ENCODE results near the gene ZACN.
"Not testable (repeated sequence)": the region's sequence is repeated elsewhere in the genome, so short reads cannot be mapped to it uniquely, and the experiment has no call there.

Gene ZACN

DNA sequence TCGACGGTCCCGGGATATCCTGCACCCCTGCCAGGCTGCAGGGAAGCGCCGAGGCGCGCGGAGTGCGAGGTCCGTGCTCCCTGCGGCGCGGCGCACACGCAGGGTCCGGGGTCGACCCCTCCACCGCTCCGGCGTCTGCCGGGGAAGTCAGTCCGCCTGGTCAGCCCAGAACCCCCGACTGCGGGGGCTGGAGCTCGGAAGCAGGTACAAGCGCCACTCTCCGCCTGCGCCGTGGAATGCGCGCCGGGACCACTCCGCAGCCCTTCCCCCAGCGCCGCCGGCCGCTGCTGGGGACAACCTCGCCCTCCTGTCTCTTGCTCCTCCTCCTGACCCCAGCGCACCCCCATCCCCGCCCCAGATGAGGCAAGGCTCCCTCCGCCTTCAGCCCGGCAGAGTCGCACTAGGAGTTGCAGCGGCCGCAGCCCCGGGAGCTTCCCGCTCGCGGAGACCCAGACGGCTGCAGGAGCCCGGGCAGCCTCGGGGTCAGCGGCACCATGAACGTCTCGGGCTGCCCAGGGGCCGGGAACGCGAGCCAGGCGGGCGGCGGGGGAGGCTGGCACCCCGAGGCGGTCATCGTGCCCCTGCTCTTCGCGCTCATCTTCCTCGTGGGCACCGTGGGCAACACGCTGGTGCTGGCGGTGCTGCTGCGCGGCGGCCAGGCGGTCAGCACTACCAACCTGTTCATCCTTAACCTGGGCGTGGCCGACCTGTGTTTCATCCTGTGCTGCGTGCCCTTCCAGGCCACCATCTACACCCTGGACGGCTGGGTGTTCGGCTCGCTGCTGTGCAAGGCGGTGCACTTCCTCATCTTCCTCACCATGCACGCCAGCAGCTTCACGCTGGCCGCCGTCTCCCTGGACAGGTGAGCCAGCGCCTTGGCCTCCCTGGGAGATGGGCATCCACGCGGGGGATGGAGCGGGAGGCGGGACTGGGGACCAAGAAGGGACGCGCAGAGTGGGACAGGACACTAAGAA is 4.3 kb upstream of the ZACN start, which contains the start of gene GALR2:
TSS of gene GALR2 (plus strand) at position 392 of the 974 bp plus-strand sequence. CDS start at position 495, 103 bp downstream.
- TF ChIP-seq CTCF (conservative IDR thresholded peaks at IDR 0.05; ENCODE audit: control insufficient read depth, insufficient read depth, low read depth, low read length), result no peak
- no peak within 1 kb of the TSS for H3K4me3 ChIP-seq (ENCODE audit: control insufficient read depth, low read depth, low read length)

DNA sequence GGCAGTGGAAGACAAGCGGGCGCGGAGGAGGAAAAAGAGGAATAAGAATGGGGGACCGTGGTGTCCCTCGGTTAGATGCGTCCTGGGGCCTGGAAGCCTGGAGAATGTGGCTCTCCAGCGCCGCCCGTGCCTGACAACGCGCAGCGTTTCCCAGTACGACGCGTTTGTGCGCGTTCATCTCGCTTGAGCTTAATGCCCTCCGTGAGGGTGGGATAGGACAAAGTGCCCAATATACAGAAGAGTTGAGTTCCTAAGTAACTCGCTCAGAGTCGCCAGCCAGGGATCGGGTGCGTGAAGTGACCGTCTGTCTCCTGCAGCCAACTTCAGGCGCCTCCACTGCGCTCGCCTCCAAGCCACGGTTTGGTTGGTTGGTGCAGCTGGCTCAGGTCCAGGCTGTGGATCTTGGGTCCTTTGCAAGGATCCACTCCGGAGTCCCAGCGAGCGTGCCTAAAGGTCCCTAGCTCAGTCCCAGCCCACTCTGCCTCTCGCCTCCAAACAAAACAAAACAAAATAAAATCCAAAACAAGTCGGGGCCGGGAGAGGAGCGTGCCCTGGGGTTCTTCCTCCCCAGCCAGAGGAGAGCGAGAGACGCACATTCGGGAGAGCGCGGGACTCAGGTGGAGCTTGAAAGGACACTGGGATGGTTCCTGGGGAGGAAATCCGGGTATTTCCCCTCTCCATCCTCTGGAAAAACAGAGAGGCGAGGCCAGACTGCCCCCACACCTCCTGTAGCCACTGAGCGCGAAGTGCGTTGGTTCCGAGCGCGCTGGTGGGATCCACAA is 3.4 kb upstream of the ZACN start:
- H3K4me3 ChIP-seq (ENCODE audit: control insufficient read depth, low read depth, low read length), result no peak overlapping the region
- DNase-seq (ENCODE audit: low read depth), result no peak
- no peak for TF ChIP-seq CTCF (conservative IDR thresholded peaks at IDR 0.05; ENCODE audit: control insufficient read depth, insufficient read depth, low read depth, low read length)

More for the DNA sequence above, 4.3 kb upstream of the ZACN start, which contains the start of gene GALR2:
- no peak for DNase-seq (ENCODE audit: low read depth)

DNA sequence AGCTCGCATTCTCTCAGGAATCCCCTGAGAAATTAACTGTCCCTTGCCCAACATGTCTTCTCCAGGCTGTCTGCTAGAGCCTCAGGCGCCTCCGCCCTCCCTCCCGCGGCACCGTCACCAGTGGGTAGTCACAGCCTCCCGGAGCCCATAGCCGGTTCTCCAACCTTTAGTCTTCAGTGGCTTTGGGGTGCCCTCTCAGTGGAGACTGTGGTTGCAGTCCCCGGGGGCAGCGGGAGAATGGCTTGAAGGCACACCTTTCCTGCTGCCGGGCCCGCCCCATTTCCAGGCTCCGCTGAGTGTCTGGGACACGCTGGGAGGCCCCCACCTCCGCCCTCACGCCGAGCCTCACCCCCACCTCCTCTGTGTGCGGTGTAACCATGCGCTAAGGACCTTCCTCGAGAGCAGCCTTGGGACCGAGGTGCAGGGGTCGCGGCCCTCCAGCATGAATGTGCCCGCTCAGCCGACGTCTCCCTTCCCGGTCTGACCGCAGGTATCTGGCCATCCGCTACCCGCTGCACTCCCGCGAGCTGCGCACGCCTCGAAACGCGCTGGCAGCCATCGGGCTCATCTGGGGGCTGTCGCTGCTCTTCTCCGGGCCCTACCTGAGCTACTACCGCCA is 2.7 kb upstream of the ZACN start:
- TF ChIP-seq CTCF (conservative IDR thresholded peaks at IDR 0.05; ENCODE audit: control insufficient read depth, insufficient read depth, low read depth, low read length), result no peak
- no peak overlapping the region for H3K4me3 ChIP-seq (ENCODE audit: control insufficient read depth, low read depth, low read length)
- no peak for DNase-seq (ENCODE audit: low read depth)

DNA sequence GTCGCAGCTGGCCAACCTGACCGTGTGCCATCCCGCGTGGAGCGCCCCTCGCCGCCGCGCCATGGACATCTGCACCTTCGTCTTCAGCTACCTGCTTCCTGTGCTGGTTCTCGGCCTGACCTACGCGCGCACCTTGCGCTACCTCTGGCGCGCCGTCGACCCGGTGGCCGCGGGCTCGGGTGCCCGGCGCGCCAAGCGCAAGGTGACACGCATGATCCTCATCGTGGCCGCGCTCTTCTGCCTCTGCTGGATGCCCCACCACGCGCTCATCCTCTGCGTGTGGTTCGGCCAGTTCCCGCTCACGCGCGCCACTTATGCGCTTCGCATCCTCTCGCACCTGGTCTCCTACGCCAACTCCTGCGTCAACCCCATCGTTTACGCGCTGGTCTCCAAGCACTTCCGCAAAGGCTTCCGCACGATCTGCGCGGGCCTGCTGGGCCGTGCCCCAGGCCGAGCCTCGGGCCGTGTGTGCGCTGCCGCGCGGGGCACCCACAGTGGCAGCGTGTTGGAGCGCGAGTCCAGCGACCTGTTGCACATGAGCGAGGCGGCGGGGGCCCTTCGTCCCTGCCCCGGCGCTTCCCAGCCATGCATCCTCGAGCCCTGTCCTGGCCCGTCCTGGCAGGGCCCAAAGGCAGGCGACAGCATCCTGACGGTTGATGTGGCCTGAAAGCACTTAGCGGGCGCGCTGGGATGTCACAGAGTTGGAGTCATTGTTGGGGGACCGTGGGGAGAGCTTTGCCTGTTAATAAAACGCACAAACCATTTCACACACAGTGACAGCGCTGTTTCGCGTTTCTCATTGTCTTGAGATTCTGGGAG is 2.0 kb upstream of the ZACN start:
- DNase-seq (ENCODE audit: low read depth), result peak; percentile 23
- no peak for TF ChIP-seq CTCF (conservative IDR thresholded peaks at IDR 0.05; ENCODE audit: control insufficient read depth, insufficient read depth, low read depth, low read length)
- no peak overlapping the region for H3K4me3 ChIP-seq (ENCODE audit: control insufficient read depth, low read depth, low read length)

DNA sequence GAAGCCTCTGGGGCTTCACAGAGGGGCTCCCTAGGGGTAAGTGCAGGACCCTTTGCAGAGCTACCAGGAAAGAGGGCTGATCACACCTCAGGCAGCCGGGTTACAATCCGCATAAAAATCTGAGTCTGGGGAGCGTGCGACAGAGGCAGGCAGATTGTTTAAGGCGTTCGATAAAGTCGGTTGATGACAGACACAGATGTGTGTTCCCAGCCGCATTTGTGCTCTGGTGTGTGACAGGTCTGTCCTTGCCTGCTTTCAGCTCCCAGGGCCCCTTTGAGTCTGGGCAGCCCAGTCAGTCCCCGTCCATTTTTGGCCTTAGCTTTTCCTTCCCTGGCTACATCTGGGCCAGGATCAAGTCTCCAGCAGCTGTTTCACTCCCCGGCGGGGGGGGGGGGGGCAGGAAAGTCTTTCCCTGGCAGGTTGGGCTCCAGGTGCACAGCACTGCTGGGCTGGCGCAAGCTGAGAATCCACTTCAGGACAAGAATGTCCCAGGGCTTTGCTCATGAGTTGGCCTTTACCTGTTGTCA is 1.3 kb upstream of the ZACN start:
- no peak for DNase-seq (ENCODE audit: low read depth)
- no peak for TF ChIP-seq CTCF (conservative IDR thresholded peaks at IDR 0.05; ENCODE audit: control insufficient read depth, insufficient read depth, low read depth, low read length)
- H3K4me3 ChIP-seq (ENCODE audit: control insufficient read depth, low read depth, low read length), result no peak overlapping the region

DNA sequence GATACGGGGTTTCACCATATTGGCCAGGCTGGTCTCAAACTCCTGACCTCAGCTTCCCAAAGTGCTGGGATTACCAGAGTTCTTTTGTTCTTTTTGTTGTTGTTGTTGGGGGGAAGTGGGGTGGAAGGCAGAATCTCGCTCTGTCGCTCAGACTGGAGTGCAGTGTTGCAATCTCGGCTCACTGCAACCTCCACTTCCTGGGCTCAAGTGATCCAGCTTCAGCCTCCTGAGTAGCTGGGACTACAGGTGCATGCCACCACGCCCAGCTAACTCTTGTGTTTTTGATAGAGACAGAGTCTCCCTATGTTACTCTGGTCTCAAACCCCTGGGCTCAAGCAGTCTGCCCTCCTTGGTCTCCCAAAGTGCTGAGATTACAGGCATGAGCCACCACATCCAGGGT is 612 bp upstream of the ZACN start:
- DNase-seq (ENCODE audit: low read depth); H3K4me3 ChIP-seq (ENCODE audit: control insufficient read depth, low read depth, low read length): not testable (repeated sequence)
